HG02610 (cell line): Measurements from ENCODE around the gene BTNL9.
"Not testable (repeated sequence)": the region's sequence is repeated elsewhere in the genome, so short reads cannot be mapped to it uniquely, and the experiment has no call there.

Experiments
- ATAC-seq: cut with Tn5 transposase; IDR thresholded peaks from one replicate; pipeline ENCODE4 v1.9.1; 2021; ENCODE audit warnings: mild to moderate bottlenecking, moderate library complexity; ENCODE audit not compliant: unreplicated experiment

BTNL9 gene

GRCh38 chr5:181039931-181040630 is at the start of gene BTNL9:
TSS of gene BTNL9 (plus strand) at chr5:181040266. CDS start at chr5:181045490, 5,224 bp downstream.
- ATAC-seq = no peak

- ATAC-seq = no peak
Observed at GRCh38 chr5:180990882-180991242, 49.2 kb upstream of the BTNL9 start.

- no peak for ATAC-seq
Observed at GRCh38 chr5:181001947-181002346, 38.1 kb upstream of the BTNL9 start.

- ATAC-seq = no peak
Observed at GRCh38 chr5:181005791-181006190, 34.3 kb upstream of the BTNL9 start.

GRCh38 chr5:181008136-181008535 is 31.9 kb upstream of the BTNL9 start:
- ATAC-seq = no peak

GRCh38 chr5:181010018-181010417 is 30.0 kb upstream of the BTNL9 start:
- ATAC-seq = not testable (repeated sequence)

- not testable (repeated sequence) for ATAC-seq
Observed at GRCh38 chr5:181014654-181015053, 25.4 kb upstream of the BTNL9 start.

GRCh38 chr5:181017448-181017847 is 22.6 kb upstream of the BTNL9 start:
- not testable (repeated sequence) for ATAC-seq

GRCh38 chr5:181020688-181021087 is 19.4 kb upstream of the BTNL9 start:
- no peak for ATAC-seq

- ATAC-seq = no peak
Observed at GRCh38 chr5:181024245-181025064, 15.6 kb upstream of the BTNL9 start.

- ATAC-seq = no peak
Observed at GRCh38 chr5:181027452-181028031, 12.5 kb upstream of the BTNL9 start.

GRCh38 chr5:181028032-181028819 is 11.8 kb upstream of the BTNL9 start:
- ATAC-seq = no peak

- no peak for ATAC-seq
Observed at GRCh38 chr5:181031716-181032115, 8.3 kb upstream of the BTNL9 start.

- no peak for ATAC-seq
Observed at GRCh38 chr5:181035991-181036815, 3.9 kb upstream of the BTNL9 start.

- ATAC-seq = no peak
Observed at GRCh38 chr5:181036816-181037364, 3.2 kb upstream of the BTNL9 start.

- no peak for ATAC-seq
Observed at GRCh38 chr5:181037365-181037861, 2.7 kb upstream of the BTNL9 start.

GRCh38 chr5:181039471-181039870 is 595 bp upstream of the BTNL9 start:
- ATAC-seq = no peak

GRCh38 chr5:181040631-181040945 is 522 bp downstream of the BTNL9 start:
- ATAC-seq = no peak

- no peak for ATAC-seq
Observed at GRCh38 chr5:181041043-181041442, 977 bp downstream of the BTNL9 start.
